ENCODE data around the gene EIF6. TPM values are rescaled to one million over a fixed set of nuclear protein-coding genes. Genes with fewer than 3 reads are reported as not detected.

Gene EIF6
- total and polyA plus RNA-seq, 2 experiments from 2014 or later, result 149 to 215 TPM

GRCh38 chr20:35332540-35333200, 48.1 kb upstream of the EIF6 start:
- H3K27me3 ChIP-seq (ENCODE audit: insufficient read depth), result no peaks in the 10 kb centered on the region
- H3K4me3 Mint-ChIP-seq, result no peak overlapping the region
- H3K4me1 Mint-ChIP-seq, result peaks cover 9% of the 10 kb centered on the region
- no peaks in the 10 kb centered on the region for H3K36me3 ChIP-seq (ENCODE audit: insufficient read depth)
- H3F3A ChIP-seq (replicated peaks; ENCODE audit: low read depth), result no peaks in the 10 kb centered on the region
- no peaks in the 10 kb centered on the region for H3K36me3 Mint-ChIP-seq (ENCODE audit: low read depth)
- no peak overlapping the region for H3K4me3 ChIP-seq
- H3K4me2 ChIP-seq, result no peak overlapping the region
- ATAC-seq (no peak), DNase-seq (ENCODE audit: low spot score) (no peak)
- TF ChIP-seq CTCF (conservative IDR thresholded peaks at IDR 0.05; ENCODE audit: low read depth in 2 of 2) (no peak), JUNB (IDR thresholded peaks at IDR 0.05; ENCODE audit: unreplicated experiment) (no peak), REST (IDR thresholded peaks at IDR 0.05; ENCODE audit: unreplicated experiment) (no peak), CREB1 (CRISPR knock-in tag; IDR thresholded peaks at IDR 0.05; ENCODE audit: low read depth) (no peak), POLR2AphosphoS5 (IDR thresholded peaks at IDR 0.05; ENCODE audit: low read depth) (no peak), ZNF114 (CRISPR knock-in tag; IDR thresholded peaks at IDR 0.05) (no peak), ZNF331 (CRISPR knock-in tag; IDR thresholded peaks at IDR 0.05; ENCODE audit: low read depth) (no peak), STAT1 (IDR thresholded peaks at IDR 0.05; ENCODE audit: unreplicated experiment) (no peak), ZNF462 (CRISPR knock-in tag; IDR thresholded peaks at IDR 0.05) (no peak), ETS1 (IDR thresholded peaks at IDR 0.05) (no peak)
- no peaks in the 10 kb centered on the region for H3K27me3 Mint-ChIP-seq (ENCODE audit: insufficient read depth, low read depth, poor library complexity)
- H3K27ac ChIP-seq (ENCODE audit: low read depth), result no peak overlapping the region
- no peak overlapping the region for H3K27ac Mint-ChIP-seq
- H3K9me3 Mint-ChIP-seq, result no peaks in the 10 kb centered on the region
- no peaks in the 10 kb centered on the region for H3K79me2 ChIP-seq (replicated peaks; ENCODE audit: insufficient read depth)
- H3K4me1 ChIP-seq (ENCODE audit: insufficient read depth), result no peaks in the 10 kb centered on the region
- H2AFZ ChIP-seq, result no peak overlapping the region
- H3K9me2 ChIP-seq (ENCODE audit: insufficient read depth), result no peaks in the 10 kb centered on the region
- H4K20me1 ChIP-seq (replicated peaks; ENCODE audit: insufficient read depth), result peaks cover 7% of the 10 kb centered on the region; the same call in 1 of the 2 replicates
